OCI-LY7 (cell line): ENCODE data around the gene NFKBIB. TPM values are rescaled to one million over a fixed set of nuclear protein-coding genes. Genes with fewer than 3 reads are reported as not detected.
"Not testable (repeated sequence)": the region's sequence is repeated elsewhere in the genome, so short reads cannot be mapped to it uniquely, and the experiment has no call there.

Experiments
- BruUV-seq: library from RNA; stranded (reverse); fragments of 400-500 nt; replicated peaks from 2 replicates; lab custom pipeline; 2021; lab: Mats Ljungman, UMichigan
- CTCF ChIA-PET: fragments of 300-600 bp; sonication (Branson Sonifier 250); formaldehyde crosslinking; loops from one replicate; lab custom pipeline; 2022; ENCODE audit warnings: antibody characterized with exemption; ENCODE audit not compliant: unreplicated experiment; lab: Charles Lee
- POLR2A ChIA-PET: fragments of 300-600 bp; sonication (Branson Sonifier 250); formaldehyde crosslinking; loops from one replicate; lab custom pipeline; 2022; ENCODE audit warnings: antibody characterized with exemption; lab: Charles Lee
- DNase-seq: peaks from one replicate; pipeline ENCODE4 v3.0.0-alpha.2; 2015; ENCODE audit warnings: low spot score
- H2AFZ ChIP-seq: fragments of 200-600 bp; sonication (generic), shearing (Covaris generic); 2 replicates; pipeline ENCODE4 v1.6.1; 2014; ENCODE audit warnings: mild to moderate bottlenecking, antibody characterized with exemption, low read length, moderate library complexity
- H3K27ac ChIP-seq: fragments of 200-600 bp; sonication (generic); 2 replicates; pipeline ENCODE4 v1.5.1; 2014; ENCODE audit warnings: mixed run types, low read depth, mild to moderate bottlenecking, moderate library complexity, low read length, inconsistent platforms; ENCODE audit not compliant: poor library complexity, severe bottlenecking
- H3K36me3 ChIP-seq: fragments of 200-600 bp; sonication (generic); 2 replicates; pipeline ENCODE4 v1.6.1; 2014; ENCODE audit warnings: mild to moderate bottlenecking, antibody characterized with exemption, low read length, moderate library complexity, mixed read lengths; ENCODE audit not compliant: insufficient read depth
- H3K4me1 ChIP-seq: fragments of 200-600 bp; sonication (generic); 2 replicates; pipeline ENCODE4 v1.5.1; 2014; ENCODE audit warnings: mild to moderate bottlenecking, low read length; ENCODE audit not compliant: insufficient read depth, poor library complexity, severe bottlenecking
- H3K4me2 ChIP-seq: fragments of 200-600 bp; sonication (generic); 2 replicates; pipeline ENCODE4 v1.6.1; 2014; ENCODE audit warnings: mild to moderate bottlenecking, low read length
- H3K4me3 ChIP-seq: fragments of 200-600 bp; sonication (generic); 2 replicates; pipeline ENCODE4 v1.5.1; 2014; ENCODE audit warnings: mild to moderate bottlenecking, low read depth, low read length; ENCODE audit not compliant: poor library complexity, severe bottlenecking
- H3K79me2 ChIP-seq: fragments of 200-600 bp; sonication (generic); 2 replicates; pipeline ENCODE4 v1.6.1; 2016; ENCODE audit warnings: low read depth, mild to moderate bottlenecking, low read length, moderate library complexity, mixed read lengths; ENCODE audit not compliant: insufficient read depth
- H3K9me2 ChIP-seq: fragments of 200-600 bp; sonication (generic); 2 replicates; pipeline ENCODE4 v1.6.1; 2016; ENCODE audit warnings: mild to moderate bottlenecking, low read length, mixed read lengths; ENCODE audit not compliant: insufficient read depth
- H3K9me3 ChIP-seq: fragments of 200-600 bp; sonication (generic); 2 replicates; pipeline ENCODE4 v1.6.1; 2014; ENCODE audit warnings: mild to moderate bottlenecking, mixed run types, low read length, mixed read lengths
- H4K20me1 ChIP-seq: fragments of 200-600 bp; sonication (generic); 2 replicates; pipeline ENCODE4 v1.6.1; 2014; ENCODE audit warnings: mild to moderate bottlenecking, antibody characterized with exemption, low read length, moderate library complexity, mixed read lengths; ENCODE audit not compliant: insufficient read depth
- EZH2phosphoT487 ChIP-seq: fragments of 200-600 bp; sonication (generic); IDR thresholded peaks from 2 replicates; pipeline ENCODE4 v1.6.1; 2018; ENCODE audit warnings: low read depth, borderline replicate concordance, mild to moderate bottlenecking, mixed run types, antibody characterized with exemption, low read length, moderate library complexity, mixed read lengths
- intact Hi-C: fragments of 100-400 bp; cut with micrococcal nuclease; formaldehyde crosslinking; loops from one replicate; pipeline ENCODE4 v1.10.0; 2022; ENCODE audit not compliant: unreplicated experiment
- total RNA-seq, 2 experiments: library from RNA; depleted of rRNA in 1 of 2; stranded (reverse); fragments of >200 nt in 1 of 2; shearing (Covaris generic) in 1 of 2; gene quantifications; 2 replicates each; pipeline ENCODE4 v1.2.3, GENCODE V29; 2014 to 2022
- TF ChIP-seq, protein P1 (sequence below): fragments of 200-600 bp; sonication (generic); conservative IDR thresholded peaks from 2 replicates; pipeline ENCODE4 v1.5.1; 2014; ENCODE audit warnings: mild to moderate bottlenecking, antibody characterized with exemption, low read length, moderate library complexity, mixed read lengths

Gene NFKBIB
- total RNA-seq, 2 experiments from 2014 or later: 20.4 to 25.3 TPM

DNA sequence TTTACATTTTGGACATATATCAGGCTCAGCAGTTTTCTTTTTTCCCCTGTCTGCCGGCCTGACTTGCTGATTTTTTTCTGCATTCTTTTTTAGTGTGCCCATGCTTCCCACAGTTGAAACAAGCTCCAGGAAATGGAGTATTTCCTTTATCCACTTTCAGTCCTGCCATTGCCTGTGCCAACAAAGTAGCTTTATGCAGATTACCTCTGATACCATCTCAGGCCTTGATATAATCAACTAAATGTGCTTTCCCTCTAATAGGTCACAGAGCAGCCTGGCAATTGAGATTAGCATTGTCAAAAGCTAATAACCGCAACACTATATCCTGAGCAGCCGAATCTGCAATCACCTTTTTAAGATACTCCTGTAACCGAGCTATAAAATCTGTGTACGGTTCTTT, 40.2 kb downstream of the NFKBIB start:
- TF ChIP-seq EZH2phosphoT487: no peak
- TF ChIP-seq, protein P1, sequence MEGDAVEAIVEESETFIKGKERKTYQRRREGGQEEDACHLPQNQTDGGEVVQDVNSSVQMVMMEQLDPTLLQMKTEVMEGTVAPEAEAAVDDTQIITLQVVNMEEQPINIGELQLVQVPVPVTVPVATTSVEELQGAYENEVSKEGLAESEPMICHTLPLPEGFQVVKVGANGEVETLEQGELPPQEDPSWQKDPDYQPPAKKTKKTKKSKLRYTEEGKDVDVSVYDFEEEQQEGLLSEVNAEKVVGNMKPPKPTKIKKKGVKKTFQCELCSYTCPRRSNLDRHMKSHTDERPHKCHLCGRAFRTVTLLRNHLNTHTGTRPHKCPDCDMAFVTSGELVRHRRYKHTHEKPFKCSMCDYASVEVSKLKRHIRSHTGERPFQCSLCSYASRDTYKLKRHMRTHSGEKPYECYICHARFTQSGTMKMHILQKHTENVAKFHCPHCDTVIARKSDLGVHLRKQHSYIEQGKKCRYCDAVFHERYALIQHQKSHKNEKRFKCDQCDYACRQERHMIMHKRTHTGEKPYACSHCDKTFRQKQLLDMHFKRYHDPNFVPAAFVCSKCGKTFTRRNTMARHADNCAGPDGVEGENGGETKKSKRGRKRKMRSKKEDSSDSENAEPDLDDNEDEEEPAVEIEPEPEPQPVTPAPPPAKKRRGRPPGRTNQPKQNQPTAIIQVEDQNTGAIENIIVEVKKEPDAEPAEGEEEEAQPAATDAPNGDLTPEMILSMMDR: no peak
- no peak for DNase-seq
- H3K27ac ChIP-seq: no peak overlapping the region
- intact Hi-C loops: no loop called here
- peaks cover under 1% of the 10 kb centered on the region; the same call in 1 of the 2 replicates for H3K9me3 ChIP-seq
- no peaks in the 10 kb centered on the region for H3K4me1 ChIP-seq
- no peak overlapping the region for H3K4me3 ChIP-seq
- no peak overlapping the region for H3K4me2 ChIP-seq
- H3K9me2 ChIP-seq: no peaks in the 10 kb centered on the region
- BruUV-seq: no TSS peak
- H2AFZ ChIP-seq: no peak overlapping the region
- no peaks in the 10 kb centered on the region for H3K79me2 ChIP-seq
- ChIA-PET POLR2A (interaction anchor here (0.7 kb wide), 1 partner anchor 277 kb away, joined by 3 read pairs; no protein-coding TSS in a partner anchor), CTCF (interaction anchor here (0.6 kb wide), 1 partner anchor 230 kb away, joined by 3 read pairs; no protein-coding TSS in a partner anchor)
- no peaks in the 10 kb centered on the region for H4K20me1 ChIP-seq
- peaks cover 9% of the 10 kb centered on the region for H3K36me3 ChIP-seq

DNA sequence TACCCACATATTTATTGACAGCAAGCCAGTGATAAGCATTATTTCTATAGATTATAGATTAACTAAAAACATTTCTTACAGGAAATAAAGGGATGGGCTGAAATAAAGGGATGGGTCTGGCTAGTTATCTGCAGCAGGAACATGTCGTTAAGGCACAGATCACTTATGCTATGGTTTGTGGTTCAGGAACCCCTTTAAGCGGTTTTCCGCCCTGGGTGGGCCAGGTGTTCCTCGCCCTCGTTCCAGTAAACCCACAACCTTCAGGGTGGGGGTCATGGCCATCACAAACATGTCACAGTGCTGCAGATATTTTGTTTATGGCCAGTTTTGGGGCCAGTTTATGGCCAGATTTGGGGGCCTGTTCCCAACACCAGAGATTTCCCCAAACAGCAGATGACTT, 41.7 kb downstream of the NFKBIB start:
- H4K20me1 ChIP-seq, H3K79me2 ChIP-seq, H3K9me3 ChIP-seq, BruUV-seq, H3K4me1 ChIP-seq, CTCF ChIA-PET, DNase-seq, intact Hi-C loops, H3K4me3 ChIP-seq, H3K36me3 ChIP-seq, POLR2A ChIA-PET, H2AFZ ChIP-seq, H3K27ac ChIP-seq, H3K9me2 ChIP-seq, H3K4me2 ChIP-seq: not testable (repeated sequence)

DNA sequence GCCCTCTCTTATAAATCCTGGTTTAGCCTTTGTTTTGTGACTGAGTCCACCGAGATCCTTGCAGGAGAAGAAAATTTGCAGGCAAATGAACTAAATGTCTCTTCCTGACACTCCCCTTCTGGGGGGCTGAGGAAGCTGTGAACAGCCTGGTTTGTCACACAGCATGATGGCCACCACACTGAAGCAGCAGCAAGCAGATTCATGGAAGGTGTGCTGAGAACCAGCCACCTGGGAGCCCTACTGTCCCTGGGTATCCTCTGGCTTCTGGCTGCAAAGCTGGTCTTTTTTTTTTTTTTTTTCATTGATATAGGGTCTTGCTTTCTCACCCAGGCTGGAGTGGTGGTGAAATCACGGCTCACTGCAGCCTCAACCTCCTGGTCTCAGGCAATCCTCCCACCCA, 42.2 kb downstream of the NFKBIB start:
- H3K4me3 ChIP-seq: no peak overlapping the region
- H3K27ac ChIP-seq: no peak overlapping the region
- no peaks in the 10 kb centered on the region for H3K36me3 ChIP-seq
- H2AFZ ChIP-seq: no peak overlapping the region
- H3K79me2 ChIP-seq: no peaks in the 10 kb centered on the region
- no peaks in the 10 kb centered on the region for H4K20me1 ChIP-seq
- TF ChIP-seq, protein P1: no peak
- no peak for TF ChIP-seq EZH2phosphoT487
- ChIA-PET CTCF (no interaction called here), POLR2A (no interaction called here)
- intact Hi-C loops: no loop called here
- DNase-seq: no peak
- no TSS peak for BruUV-seq
- no peaks in the 10 kb centered on the region for H3K9me2 ChIP-seq
- no peaks in the 10 kb centered on the region for H3K4me1 ChIP-seq
- no peak overlapping the region for H3K4me2 ChIP-seq
- no peaks in the 10 kb centered on the region for H3K9me3 ChIP-seq
